Loucy (cell line): ENCODE data around the gene PDLIM4.

Experiments
- EZH2phosphoT487 ChIP-seq: fragments of 200-600 bp; IDR thresholded peaks from 2 replicates; pipeline ENCODE4 v1.6.1; 2018; ENCODE audit warnings: antibody characterized with exemption, mild to moderate bottlenecking, moderate library complexity, borderline replicate concordance
- TF ChIP-seq, protein P1 (sequence below): fragments of 200-600 bp; sonication (generic); conservative IDR thresholded peaks from 2 replicates; pipeline ENCODE4 v1.5.1; 2014; ENCODE audit warnings: mild to moderate bottlenecking, antibody characterized with exemption, low read length

- TF ChIP-seq, protein P1, sequence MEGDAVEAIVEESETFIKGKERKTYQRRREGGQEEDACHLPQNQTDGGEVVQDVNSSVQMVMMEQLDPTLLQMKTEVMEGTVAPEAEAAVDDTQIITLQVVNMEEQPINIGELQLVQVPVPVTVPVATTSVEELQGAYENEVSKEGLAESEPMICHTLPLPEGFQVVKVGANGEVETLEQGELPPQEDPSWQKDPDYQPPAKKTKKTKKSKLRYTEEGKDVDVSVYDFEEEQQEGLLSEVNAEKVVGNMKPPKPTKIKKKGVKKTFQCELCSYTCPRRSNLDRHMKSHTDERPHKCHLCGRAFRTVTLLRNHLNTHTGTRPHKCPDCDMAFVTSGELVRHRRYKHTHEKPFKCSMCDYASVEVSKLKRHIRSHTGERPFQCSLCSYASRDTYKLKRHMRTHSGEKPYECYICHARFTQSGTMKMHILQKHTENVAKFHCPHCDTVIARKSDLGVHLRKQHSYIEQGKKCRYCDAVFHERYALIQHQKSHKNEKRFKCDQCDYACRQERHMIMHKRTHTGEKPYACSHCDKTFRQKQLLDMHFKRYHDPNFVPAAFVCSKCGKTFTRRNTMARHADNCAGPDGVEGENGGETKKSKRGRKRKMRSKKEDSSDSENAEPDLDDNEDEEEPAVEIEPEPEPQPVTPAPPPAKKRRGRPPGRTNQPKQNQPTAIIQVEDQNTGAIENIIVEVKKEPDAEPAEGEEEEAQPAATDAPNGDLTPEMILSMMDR: no peak
- TF ChIP-seq EZH2phosphoT487: no peak
Observed at GRCh38 chr5:132220491-132220890, 37.0 kb upstream of the PDLIM4 start.
